GM23338 (cell line): ENCODE data around the gene ABCC6.

Experiments used
- CREB1 ChIP-seq: fragments of 250-450 bp; sonication (Bioruptor Pico); IDR thresholded peaks from 2 replicates; pipeline ENCODE4 v1.5.0; 2020; ENCODE audit warnings: low read depth, mild to moderate bottlenecking, moderate library complexity
- CTCF ChIP-seq, 2 experiments: fragments of 200-600 bp in 1 of 2; sonication (generic) in 1 of 2; conservative IDR thresholded peaks; 2 replicates each; pipeline versions ENCODE4 v1.5.1 to v1.6.1; 2016 to 2017; ENCODE audit warnings: antibody characterized with exemption in 2 of 2, low read depth in 2 of 2, mild to moderate bottlenecking in 2 of 2, moderate library complexity in 1 of 2
- EZH2 ChIP-seq: fragments of 200-600 bp; sonication (generic); IDR thresholded peaks from one replicate; pipeline ENCODE4 v1.8.0; 2017; ENCODE audit warnings: antibody characterized with exemption, mild to moderate bottlenecking, low read depth; ENCODE audit not compliant: unreplicated experiment
- EZH2phosphoT487 ChIP-seq: fragments of 200-600 bp; sonication (generic); IDR thresholded peaks from one replicate; pipeline ENCODE4 v1.8.1; 2018; ENCODE audit warnings: antibody characterized with exemption; ENCODE audit not compliant: unreplicated experiment
- NANOG ChIP-seq: IDR thresholded peaks from 2 replicates; pipeline ENCODE4 v1.6.1; 2016; ENCODE audit warnings: antibody characterized with exemption, borderline replicate concordance
- POLR2AphosphoS5 ChIP-seq: IDR thresholded peaks from 2 replicates; pipeline ENCODE4 v1.6.1; 2016; ENCODE audit warnings: antibody characterized with exemption, low read depth
- ZNF462 ChIP-seq: fragments of 250-450 bp; sonication (Bioruptor Pico); IDR thresholded peaks from 2 replicates; pipeline ENCODE4 v1.5.0; 2020; ENCODE audit warnings: mild to moderate bottlenecking, moderate library complexity
- TF ChIP-seq, protein P1 (sequence below): IDR thresholded peaks from one replicate; pipeline ENCODE4 v1.6.1; 2018; ENCODE audit warnings: antibody characterized with exemption; ENCODE audit not compliant: unreplicated experiment

- no peak for TF ChIP-seq POLR2AphosphoS5
- TF ChIP-seq CTCF (conservative IDR thresholded peaks at IDR 0.05; ENCODE audit: low read depth in 2 of 2): no peak
- TF ChIP-seq, protein P1, sequence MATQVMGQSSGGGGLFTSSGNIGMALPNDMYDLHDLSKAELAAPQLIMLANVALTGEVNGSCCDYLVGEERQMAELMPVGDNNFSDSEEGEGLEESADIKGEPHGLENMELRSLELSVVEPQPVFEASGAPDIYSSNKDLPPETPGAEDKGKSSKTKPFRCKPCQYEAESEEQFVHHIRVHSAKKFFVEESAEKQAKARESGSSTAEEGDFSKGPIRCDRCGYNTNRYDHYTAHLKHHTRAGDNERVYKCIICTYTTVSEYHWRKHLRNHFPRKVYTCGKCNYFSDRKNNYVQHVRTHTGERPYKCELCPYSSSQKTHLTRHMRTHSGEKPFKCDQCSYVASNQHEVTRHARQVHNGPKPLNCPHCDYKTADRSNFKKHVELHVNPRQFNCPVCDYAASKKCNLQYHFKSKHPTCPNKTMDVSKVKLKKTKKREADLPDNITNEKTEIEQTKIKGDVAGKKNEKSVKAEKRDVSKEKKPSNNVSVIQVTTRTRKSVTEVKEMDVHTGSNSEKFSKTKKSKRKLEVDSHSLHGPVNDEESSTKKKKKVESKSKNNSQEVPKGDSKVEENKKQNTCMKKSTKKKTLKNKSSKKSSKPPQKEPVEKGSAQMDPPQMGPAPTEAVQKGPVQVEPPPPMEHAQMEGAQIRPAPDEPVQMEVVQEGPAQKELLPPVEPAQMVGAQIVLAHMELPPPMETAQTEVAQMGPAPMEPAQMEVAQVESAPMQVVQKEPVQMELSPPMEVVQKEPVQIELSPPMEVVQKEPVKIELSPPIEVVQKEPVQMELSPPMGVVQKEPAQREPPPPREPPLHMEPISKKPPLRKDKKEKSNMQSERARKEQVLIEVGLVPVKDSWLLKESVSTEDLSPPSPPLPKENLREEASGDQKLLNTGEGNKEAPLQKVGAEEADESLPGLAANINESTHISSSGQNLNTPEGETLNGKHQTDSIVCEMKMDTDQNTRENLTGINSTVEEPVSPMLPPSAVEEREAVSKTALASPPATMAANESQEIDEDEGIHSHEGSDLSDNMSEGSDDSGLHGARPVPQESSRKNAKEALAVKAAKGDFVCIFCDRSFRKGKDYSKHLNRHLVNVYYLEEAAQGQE: no peak
- no peak for TF ChIP-seq EZH2phosphoT487
- TF ChIP-seq NANOG: no peak
- TF ChIP-seq EZH2: no peak
- no peak for TF ChIP-seq ZNF462 (CRISPR knock-in tag)
- no peak for TF ChIP-seq CREB1 (CRISPR knock-in tag)
These were observed 89.2 kb downstream of the ABCC6 start for GRCh38 chr16:16133943-16134604.
